GM23338 (cell line): ENCODE results near the gene CYSTM1. TPM values are rescaled to one million over a fixed set of nuclear protein-coding genes. Genes with fewer than 3 reads are reported as not detected.

Source experiments
- ATAC-seq: fragments of 200-7000 bp; cut with Tn5 transposase; 3 replicates; pipeline ENCODE4 v1.9.1; 2020
- DNase-seq: peaks from one replicate; pipeline ENCODE4 v3.0.0-alpha.2; 2015; ENCODE audit warnings: low spot score
- H2AFZ ChIP-seq: fragments of 200-600 bp; sonication (generic); 2 replicates; pipeline ENCODE4 v1.8.0; 2016; ENCODE audit warnings: antibody characterized with exemption, mild to moderate bottlenecking, moderate library complexity
- H3F3A ChIP-seq: fragments of 200-600 bp; sonication (generic); replicated peaks from 2 replicates; pipeline ENCODE4 v1.8.0; 2017; ENCODE audit warnings: antibody characterized with exemption, mixed run types, low read depth
- H3K27ac ChIP-seq: fragments of 200-600 bp; sonication (generic); 2 replicates; pipeline ENCODE4 v1.6.1; 2016; ENCODE audit warnings: low read depth
- H3K27me3 ChIP-seq: fragments of 200-600 bp; sonication (generic); 2 replicates; pipeline ENCODE4 v1.8.0; 2016; ENCODE audit warnings: mild to moderate bottlenecking, mixed run types, moderate library complexity; ENCODE audit not compliant: insufficient read depth
- H3K36me3 ChIP-seq: fragments of 200-600 bp; sonication (generic); 2 replicates; pipeline ENCODE4 v1.8.0; 2016; ENCODE audit warnings: mild to moderate bottlenecking; ENCODE audit not compliant: insufficient read depth
- H3K4me1 ChIP-seq: fragments of 200-600 bp; sonication (generic); 2 replicates; pipeline ENCODE4 v1.8.0; 2016; ENCODE audit warnings: mild to moderate bottlenecking, moderate library complexity; ENCODE audit not compliant: insufficient read depth
- H3K4me2 ChIP-seq: fragments of 200-600 bp; sonication (generic); 2 replicates; pipeline ENCODE4 v1.7.1; 2017; ENCODE audit warnings: mixed run types
- H3K4me3 ChIP-seq: fragments of 200-600 bp; sonication (generic); 2 replicates; pipeline ENCODE4 v1.6.1; 2016; ENCODE audit warnings: mixed run types
- H3K79me2 ChIP-seq: fragments of 200-600 bp; sonication (generic); replicated peaks from 2 replicates; pipeline ENCODE4 v1.8.0; 2017; ENCODE audit warnings: mild to moderate bottlenecking; ENCODE audit not compliant: insufficient read depth
- H3K9me2 ChIP-seq: fragments of 200-600 bp; sonication (generic); 2 replicates; pipeline ENCODE4 v1.8.0; 2017; ENCODE audit not compliant: insufficient read depth
- H4K20me1 ChIP-seq: fragments of 200-600 bp; sonication (generic); replicated peaks from 2 replicates; pipeline ENCODE4 v1.8.0; 2017; ENCODE audit warnings: mild to moderate bottlenecking; ENCODE audit not compliant: insufficient read depth
- H3K27ac Mint-ChIP-seq: 2 replicates; pipeline ENCODE4 v1.8.0; 2020; ENCODE audit warnings: inconsistent platforms, mild to moderate bottlenecking, moderate library complexity, mixed read lengths
- H3K27me3 Mint-ChIP-seq: 3 replicates; pipeline ENCODE4 v1.8.0; 2022; ENCODE audit warnings: low read depth, mild to moderate bottlenecking, moderate library complexity, mixed read lengths, inconsistent platforms; ENCODE audit not compliant: insufficient read depth, poor library complexity
- H3K36me3 Mint-ChIP-seq: 3 replicates; pipeline ENCODE4 v1.8.0; 2021; ENCODE audit warnings: low read depth, mild to moderate bottlenecking, inconsistent platforms, moderate library complexity, mixed read lengths
- H3K4me1 Mint-ChIP-seq: 3 replicates; pipeline ENCODE4 v1.8.0; 2020; ENCODE audit warnings: mild to moderate bottlenecking, inconsistent platforms, mixed read lengths
- H3K4me3 Mint-ChIP-seq: 3 replicates; pipeline ENCODE4 v1.8.0; 2021; ENCODE audit warnings: moderate library complexity, mild to moderate bottlenecking, inconsistent platforms, mixed read lengths
- H3K9me3 Mint-ChIP-seq: 3 replicates; pipeline ENCODE4 v1.8.0; 2020; ENCODE audit warnings: moderate library complexity, mild to moderate bottlenecking, inconsistent platforms, mixed read lengths
- CREB1 ChIP-seq: fragments of 250-450 bp; sonication (Bioruptor Pico); IDR thresholded peaks from 2 replicates; pipeline ENCODE4 v1.5.0; 2020; ENCODE audit warnings: low read depth, mild to moderate bottlenecking, moderate library complexity
- EZH2 ChIP-seq: fragments of 200-600 bp; sonication (generic); IDR thresholded peaks from one replicate; pipeline ENCODE4 v1.8.0; 2017; ENCODE audit warnings: antibody characterized with exemption, mild to moderate bottlenecking, low read depth; ENCODE audit not compliant: unreplicated experiment
- EZH2phosphoT487 ChIP-seq: fragments of 200-600 bp; sonication (generic); IDR thresholded peaks from one replicate; pipeline ENCODE4 v1.8.1; 2018; ENCODE audit warnings: antibody characterized with exemption; ENCODE audit not compliant: unreplicated experiment
- JUNB ChIP-seq: IDR thresholded peaks from one replicate; pipeline ENCODE4 v1.6.1; 2016; ENCODE audit warnings: antibody characterized with exemption; ENCODE audit not compliant: unreplicated experiment
- NANOG ChIP-seq: IDR thresholded peaks from 2 replicates; pipeline ENCODE4 v1.6.1; 2016; ENCODE audit warnings: antibody characterized with exemption, borderline replicate concordance
- POLR2AphosphoS5 ChIP-seq: IDR thresholded peaks from 2 replicates; pipeline ENCODE4 v1.6.1; 2016; ENCODE audit warnings: antibody characterized with exemption, low read depth
- STAT1 ChIP-seq: IDR thresholded peaks from one replicate; pipeline ENCODE4 v1.6.1; 2016; ENCODE audit warnings: antibody characterized with exemption; ENCODE audit not compliant: unreplicated experiment
- ZNF114 ChIP-seq: fragments of 250-450 bp; sonication (Bioruptor Pico); IDR thresholded peaks from 2 replicates; pipeline ENCODE4 v1.5.0; 2020; ENCODE audit warnings: mild to moderate bottlenecking, moderate library complexity
- polyA plus RNA-seq: library from polyadenylated mRNA; unstranded; fragments of >200 nt; fragmentation: Nextera tagmentation; extraction: Ambion mirVana; gene quantifications from 2 replicates; pipeline ENCODE4 v1.2.1, GENCODE V29; 2016
- total RNA-seq: library from RNA; depleted of rRNA; stranded (reverse); fragments of >200 nt; shearing (Covaris generic); gene quantifications from 2 replicates; pipeline ENCODE4 v1.2.3, GENCODE V29; 2014
- TF ChIP-seq, protein P1 (sequence below): fragments of 250-450 bp; sonication (Bioruptor Pico); IDR thresholded peaks from 2 replicates; pipeline ENCODE4 v1.5.0; 2020; ENCODE audit warnings: mild to moderate bottlenecking, moderate library complexity
- TF ChIP-seq, protein P2 (sequence below): IDR thresholded peaks from 2 replicates; pipeline ENCODE4 v1.6.1; 2016; ENCODE audit warnings: antibody characterized with exemption
- TF ChIP-seq, protein P3 (sequence below): IDR thresholded peaks from one replicate; pipeline ENCODE4 v1.6.1; 2018; ENCODE audit warnings: antibody characterized with exemption; ENCODE audit not compliant: unreplicated experiment
- TF ChIP-seq, protein P4 (sequence below), 2 experiments: fragments of 200-600 bp in 1 of 2; sonication (generic) in 1 of 2; conservative IDR thresholded peaks; 2 replicates each; pipeline versions ENCODE4 v1.5.1 to v1.6.1; 2016 to 2017; ENCODE audit warnings: antibody characterized with exemption in 2 of 2, low read depth in 2 of 2, mild to moderate bottlenecking in 2 of 2, moderate library complexity in 1 of 2

The CYSTM1 gene
- total and polyA plus RNA-seq, 2 experiments from 2014 or later, result 14.4 to 46.0 TPM

DNA sequence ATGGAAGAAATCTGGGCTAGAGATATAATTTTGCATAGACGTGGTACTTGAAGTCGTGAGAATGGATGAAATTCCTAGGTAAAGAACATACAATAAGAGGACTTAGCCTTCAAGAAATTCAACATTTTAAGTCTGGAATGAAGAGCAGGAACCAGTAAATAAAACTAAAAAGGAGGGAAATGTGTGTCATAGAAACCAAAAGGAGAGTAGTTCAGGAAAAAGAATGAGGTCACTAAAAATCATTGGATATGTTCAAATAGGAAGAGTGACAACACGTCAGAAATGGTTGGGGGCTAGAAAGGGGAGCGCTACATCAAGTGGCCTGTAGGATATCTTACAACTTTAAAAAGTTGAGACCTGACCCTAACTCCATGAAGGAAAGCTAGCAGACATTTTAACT is 83.9 kb downstream of the CYSTM1 start (continued):
- TF ChIP-seq, protein P1, sequence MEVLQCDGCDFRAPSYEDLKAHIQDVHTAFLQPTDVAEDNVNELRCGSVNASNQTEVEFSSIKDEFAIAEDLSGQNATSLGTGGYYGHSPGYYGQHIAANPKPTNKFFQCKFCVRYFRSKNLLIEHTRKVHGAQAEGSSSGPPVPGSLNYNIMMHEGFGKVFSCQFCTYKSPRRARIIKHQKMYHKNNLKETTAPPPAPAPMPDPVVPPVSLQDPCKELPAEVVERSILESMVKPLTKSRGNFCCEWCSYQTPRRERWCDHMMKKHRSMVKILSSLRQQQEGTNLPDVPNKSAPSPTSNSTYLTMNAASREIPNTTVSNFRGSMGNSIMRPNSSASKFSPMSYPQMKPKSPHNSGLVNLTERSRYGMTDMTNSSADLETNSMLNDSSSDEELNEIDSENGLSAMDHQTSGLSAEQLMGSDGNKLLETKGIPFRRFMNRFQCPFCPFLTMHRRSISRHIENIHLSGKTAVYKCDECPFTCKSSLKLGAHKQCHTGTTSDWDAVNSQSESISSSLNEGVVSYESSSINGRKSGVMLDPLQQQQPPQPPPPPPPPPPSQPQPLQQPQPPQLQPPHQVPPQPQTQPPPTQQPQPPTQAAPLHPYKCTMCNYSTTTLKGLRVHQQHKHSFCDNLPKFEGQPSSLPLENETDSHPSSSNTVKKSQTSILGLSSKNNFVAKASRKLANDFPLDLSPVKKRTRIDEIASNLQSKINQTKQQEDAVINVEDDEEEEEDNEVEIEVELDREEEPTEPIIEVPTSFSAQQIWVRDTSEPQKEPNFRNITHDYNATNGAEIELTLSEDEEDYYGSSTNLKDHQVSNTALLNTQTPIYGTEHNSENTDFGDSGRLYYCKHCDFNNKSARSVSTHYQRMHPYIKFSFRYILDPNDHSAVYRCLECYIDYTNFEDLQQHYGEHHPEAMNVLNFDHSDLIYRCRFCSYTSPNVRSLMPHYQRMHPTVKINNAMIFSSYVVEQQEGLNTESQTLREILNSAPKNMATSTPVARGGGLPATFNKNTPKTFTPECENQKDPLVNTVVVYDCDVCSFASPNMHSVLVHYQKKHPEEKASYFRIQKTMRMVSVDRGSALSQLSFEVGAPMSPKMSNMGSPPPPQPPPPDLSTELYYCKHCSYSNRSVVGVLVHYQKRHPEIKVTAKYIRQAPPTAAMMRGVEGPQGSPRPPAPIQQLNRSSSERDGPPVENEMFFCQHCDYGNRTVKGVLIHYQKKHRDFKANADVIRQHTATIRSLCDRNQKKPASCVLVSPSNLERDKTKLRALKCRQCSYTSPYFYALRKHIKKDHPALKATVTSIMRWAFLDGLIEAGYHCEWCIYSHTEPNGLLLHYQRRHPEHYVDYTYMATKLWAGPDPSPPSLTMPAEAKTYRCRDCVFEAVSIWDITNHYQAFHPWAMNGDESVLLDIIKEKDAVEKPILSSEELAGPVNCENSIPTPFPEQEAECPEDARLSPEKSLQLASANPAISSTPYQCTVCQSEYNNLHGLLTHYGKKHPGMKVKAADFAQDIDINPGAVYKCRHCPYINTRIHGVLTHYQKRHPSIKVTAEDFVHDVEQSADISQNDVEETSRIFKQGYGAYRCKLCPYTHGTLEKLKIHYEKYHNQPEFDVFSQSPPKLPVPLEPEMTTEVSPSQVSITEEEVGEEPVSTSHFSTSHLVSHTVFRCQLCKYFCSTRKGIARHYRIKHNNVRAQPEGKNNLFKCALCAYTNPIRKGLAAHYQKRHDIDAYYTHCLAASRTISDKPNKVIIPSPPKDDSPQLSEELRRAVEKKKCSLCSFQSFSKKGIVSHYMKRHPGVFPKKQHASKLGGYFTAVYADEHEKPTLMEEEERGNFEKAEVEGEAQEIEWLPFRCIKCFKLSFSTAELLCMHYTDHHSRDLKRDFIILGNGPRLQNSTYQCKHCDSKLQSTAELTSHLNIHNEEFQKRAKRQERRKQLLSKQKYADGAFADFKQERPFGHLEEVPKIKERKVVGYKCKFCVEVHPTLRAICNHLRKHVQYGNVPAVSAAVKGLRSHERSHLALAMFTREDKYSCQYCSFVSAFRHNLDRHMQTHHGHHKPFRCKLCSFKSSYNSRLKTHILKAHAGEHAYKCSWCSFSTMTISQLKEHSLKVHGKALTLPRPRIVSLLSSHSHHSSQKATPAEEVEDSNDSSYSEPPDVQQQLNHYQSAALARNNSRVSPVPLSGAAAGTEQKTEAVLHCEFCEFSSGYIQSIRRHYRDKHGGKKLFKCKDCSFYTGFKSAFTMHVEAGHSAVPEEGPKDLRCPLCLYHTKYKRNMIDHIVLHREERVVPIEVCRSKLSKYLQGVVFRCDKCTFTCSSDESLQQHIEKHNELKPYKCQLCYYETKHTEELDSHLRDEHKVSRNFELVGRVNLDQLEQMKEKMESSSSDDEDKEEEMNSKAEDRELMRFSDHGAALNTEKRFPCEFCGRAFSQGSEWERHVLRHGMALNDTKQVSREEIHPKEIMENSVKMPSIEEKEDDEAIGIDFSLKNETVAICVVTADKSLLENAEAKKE (CRISPR knock-in tag), result no peak
- TF ChIP-seq POLR2AphosphoS5 (no peak), CREB1 (no peak), STAT1 (no peak), ZNF114 (no peak), NANOG (no peak)
- TF ChIP-seq, protein P2, sequence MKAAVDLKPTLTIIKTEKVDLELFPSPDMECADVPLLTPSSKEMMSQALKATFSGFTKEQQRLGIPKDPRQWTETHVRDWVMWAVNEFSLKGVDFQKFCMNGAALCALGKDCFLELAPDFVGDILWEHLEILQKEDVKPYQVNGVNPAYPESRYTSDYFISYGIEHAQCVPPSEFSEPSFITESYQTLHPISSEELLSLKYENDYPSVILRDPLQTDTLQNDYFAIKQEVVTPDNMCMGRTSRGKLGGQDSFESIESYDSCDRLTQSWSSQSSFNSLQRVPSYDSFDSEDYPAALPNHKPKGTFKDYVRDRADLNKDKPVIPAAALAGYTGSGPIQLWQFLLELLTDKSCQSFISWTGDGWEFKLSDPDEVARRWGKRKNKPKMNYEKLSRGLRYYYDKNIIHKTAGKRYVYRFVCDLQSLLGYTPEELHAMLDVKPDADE, result no peak

DNA sequence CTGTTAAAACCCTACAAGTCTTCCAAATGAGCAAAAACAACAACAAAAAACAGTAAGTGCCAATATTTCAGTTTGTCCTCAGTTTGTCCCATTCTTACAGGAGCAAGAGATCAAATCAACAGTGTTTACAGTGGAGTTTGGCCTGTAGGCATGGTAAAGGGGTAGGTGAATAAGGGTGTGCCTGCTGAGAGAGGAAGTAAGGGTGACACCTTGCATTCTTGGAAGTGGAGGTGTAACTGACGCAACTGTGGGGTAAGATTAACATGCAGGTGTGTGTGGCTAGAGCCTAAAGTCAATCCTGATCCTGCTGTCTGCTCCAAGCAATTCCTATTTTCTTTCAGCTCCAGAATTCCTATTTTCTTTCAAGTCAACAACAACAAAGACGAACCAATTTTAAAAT is 84.5 kb downstream of the CYSTM1 start:
- Histone ChIP-seq H3K27ac (peak overlapping the region; percentile 33; the same call in 1 of the 2 replicates), H3K36me3 (no peaks in the 10 kb centered on the region), H3F3A (no peaks in the 10 kb centered on the region), H3K9me2 (no peaks in the 10 kb centered on the region), H3K79me2 (peaks cover 55% of the 10 kb centered on the region), H3K4me1 (peaks cover 9% of the 10 kb centered on the region), H2AFZ (no peak overlapping the region), H3K4me2 (no peak overlapping the region), H3K4me3 (no peak overlapping the region), H4K20me1 (peaks cover 10% of the 10 kb centered on the region; the same call in 1 of the 2 replicates), H3K27me3 (no peaks in the 10 kb centered on the region)
- H3K4me3 Mint-ChIP-seq, result no peak overlapping the region; the same call in 2 of the 3 replicates
- peak overlapping the region; percentile 56 for H3K27ac Mint-ChIP-seq
- DNase-seq, result peak; percentile 23
- H3K36me3 Mint-ChIP-seq, result peaks cover 24% of the 10 kb centered on the region
- H3K27me3 Mint-ChIP-seq, result peaks cover 2% of the 10 kb centered on the region
- peaks cover 21% of the 10 kb centered on the region for H3K4me1 Mint-ChIP-seq
- H3K9me3 Mint-ChIP-seq, result no peaks in the 10 kb centered on the region; the same call in 2 of the 3 replicates
- 0 out of 3 replicates have a peak, but pooled peaks have one; percentile 31 for ATAC-seq
- no peak for TF ChIP-seq POLR2AphosphoS5
- TF ChIP-seq JUNB, result no peak
- TF ChIP-seq EZH2phosphoT487, result no peak
- TF ChIP-seq, protein P3, sequence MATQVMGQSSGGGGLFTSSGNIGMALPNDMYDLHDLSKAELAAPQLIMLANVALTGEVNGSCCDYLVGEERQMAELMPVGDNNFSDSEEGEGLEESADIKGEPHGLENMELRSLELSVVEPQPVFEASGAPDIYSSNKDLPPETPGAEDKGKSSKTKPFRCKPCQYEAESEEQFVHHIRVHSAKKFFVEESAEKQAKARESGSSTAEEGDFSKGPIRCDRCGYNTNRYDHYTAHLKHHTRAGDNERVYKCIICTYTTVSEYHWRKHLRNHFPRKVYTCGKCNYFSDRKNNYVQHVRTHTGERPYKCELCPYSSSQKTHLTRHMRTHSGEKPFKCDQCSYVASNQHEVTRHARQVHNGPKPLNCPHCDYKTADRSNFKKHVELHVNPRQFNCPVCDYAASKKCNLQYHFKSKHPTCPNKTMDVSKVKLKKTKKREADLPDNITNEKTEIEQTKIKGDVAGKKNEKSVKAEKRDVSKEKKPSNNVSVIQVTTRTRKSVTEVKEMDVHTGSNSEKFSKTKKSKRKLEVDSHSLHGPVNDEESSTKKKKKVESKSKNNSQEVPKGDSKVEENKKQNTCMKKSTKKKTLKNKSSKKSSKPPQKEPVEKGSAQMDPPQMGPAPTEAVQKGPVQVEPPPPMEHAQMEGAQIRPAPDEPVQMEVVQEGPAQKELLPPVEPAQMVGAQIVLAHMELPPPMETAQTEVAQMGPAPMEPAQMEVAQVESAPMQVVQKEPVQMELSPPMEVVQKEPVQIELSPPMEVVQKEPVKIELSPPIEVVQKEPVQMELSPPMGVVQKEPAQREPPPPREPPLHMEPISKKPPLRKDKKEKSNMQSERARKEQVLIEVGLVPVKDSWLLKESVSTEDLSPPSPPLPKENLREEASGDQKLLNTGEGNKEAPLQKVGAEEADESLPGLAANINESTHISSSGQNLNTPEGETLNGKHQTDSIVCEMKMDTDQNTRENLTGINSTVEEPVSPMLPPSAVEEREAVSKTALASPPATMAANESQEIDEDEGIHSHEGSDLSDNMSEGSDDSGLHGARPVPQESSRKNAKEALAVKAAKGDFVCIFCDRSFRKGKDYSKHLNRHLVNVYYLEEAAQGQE, result no peak
- TF ChIP-seq, protein P2, result no peak
- TF ChIP-seq EZH2, result no peak
- TF ChIP-seq, protein P4, sequence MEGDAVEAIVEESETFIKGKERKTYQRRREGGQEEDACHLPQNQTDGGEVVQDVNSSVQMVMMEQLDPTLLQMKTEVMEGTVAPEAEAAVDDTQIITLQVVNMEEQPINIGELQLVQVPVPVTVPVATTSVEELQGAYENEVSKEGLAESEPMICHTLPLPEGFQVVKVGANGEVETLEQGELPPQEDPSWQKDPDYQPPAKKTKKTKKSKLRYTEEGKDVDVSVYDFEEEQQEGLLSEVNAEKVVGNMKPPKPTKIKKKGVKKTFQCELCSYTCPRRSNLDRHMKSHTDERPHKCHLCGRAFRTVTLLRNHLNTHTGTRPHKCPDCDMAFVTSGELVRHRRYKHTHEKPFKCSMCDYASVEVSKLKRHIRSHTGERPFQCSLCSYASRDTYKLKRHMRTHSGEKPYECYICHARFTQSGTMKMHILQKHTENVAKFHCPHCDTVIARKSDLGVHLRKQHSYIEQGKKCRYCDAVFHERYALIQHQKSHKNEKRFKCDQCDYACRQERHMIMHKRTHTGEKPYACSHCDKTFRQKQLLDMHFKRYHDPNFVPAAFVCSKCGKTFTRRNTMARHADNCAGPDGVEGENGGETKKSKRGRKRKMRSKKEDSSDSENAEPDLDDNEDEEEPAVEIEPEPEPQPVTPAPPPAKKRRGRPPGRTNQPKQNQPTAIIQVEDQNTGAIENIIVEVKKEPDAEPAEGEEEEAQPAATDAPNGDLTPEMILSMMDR (conservative IDR thresholded peaks at IDR 0.05; ENCODE audit: low read depth in 2 of 2), result no peak
- TF ChIP-seq ZNF114, result no peak
